ENCODE measurements around the gene CCL18.

DNA sequence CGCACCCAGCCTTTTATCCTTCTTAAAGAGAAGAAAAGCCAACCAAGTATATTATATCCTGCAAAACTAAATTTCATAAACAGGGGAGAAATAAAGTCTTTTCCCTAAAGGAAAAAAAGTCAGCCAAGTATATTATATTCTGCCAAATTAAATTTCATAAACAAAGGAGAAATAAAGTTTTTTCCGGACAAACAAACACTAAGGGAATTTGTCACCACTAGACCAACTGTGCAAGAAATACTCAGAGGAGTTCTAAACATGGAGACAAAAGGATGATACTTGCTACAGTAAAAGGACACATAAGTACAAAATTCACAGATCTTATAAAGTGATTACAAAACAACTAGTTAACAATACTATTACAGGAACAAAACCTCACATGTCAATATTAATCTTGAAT is 14.4 kb upstream of the CCL18 start:
- TF ChIP-seq, protein P1, sequence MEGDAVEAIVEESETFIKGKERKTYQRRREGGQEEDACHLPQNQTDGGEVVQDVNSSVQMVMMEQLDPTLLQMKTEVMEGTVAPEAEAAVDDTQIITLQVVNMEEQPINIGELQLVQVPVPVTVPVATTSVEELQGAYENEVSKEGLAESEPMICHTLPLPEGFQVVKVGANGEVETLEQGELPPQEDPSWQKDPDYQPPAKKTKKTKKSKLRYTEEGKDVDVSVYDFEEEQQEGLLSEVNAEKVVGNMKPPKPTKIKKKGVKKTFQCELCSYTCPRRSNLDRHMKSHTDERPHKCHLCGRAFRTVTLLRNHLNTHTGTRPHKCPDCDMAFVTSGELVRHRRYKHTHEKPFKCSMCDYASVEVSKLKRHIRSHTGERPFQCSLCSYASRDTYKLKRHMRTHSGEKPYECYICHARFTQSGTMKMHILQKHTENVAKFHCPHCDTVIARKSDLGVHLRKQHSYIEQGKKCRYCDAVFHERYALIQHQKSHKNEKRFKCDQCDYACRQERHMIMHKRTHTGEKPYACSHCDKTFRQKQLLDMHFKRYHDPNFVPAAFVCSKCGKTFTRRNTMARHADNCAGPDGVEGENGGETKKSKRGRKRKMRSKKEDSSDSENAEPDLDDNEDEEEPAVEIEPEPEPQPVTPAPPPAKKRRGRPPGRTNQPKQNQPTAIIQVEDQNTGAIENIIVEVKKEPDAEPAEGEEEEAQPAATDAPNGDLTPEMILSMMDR (conservative IDR thresholded peaks at IDR 0.05; ENCODE audit: low read length): no peak
- TF ChIP-seq EZH2phosphoT487 (IDR thresholded peaks at IDR 0.05; ENCODE audit: borderline replicate concordance, low read depth, low read length): no peak
